Common myeloid progenitor, CD34-positive (primary cell): ENCODE data around the gene IL17REL.
A peak's percentile ranks its signal among the peaks of the same experiment; 100 is the strongest.

ENCODE experiments used
- CTCF ChIA-PET: fragments of 350-600 bp; sonication (Branson Sonifier 250); formaldehyde crosslinking; loops from one replicate; lab custom pipeline; 2021; ENCODE audit warnings: antibody characterized with exemption; lab: Charles Lee
- POLR2A ChIA-PET: fragments of 350-600 bp; sonication (Branson Sonifier 250); formaldehyde crosslinking; loops from one replicate; lab custom pipeline; 2021; ENCODE audit warnings: antibody characterized with exemption; lab: Charles Lee
- DNase-seq, 3 donors: peaks; one replicate each; pipeline versions ENCODE4 v3.0.0 to v3.0.0-alpha.2; 2013
- H3K27ac ChIP-seq, 2 experiments: 1 replicate in 1 of 2; 2 replicates in 1 of 2; pipeline ENCODE4 v1.7.0; 2013; ENCODE audit warnings: inconsistent platforms in 2 of 2, low read length in 2 of 2, mild to moderate bottlenecking in 2 of 2, low read depth in 1 of 2, moderate library complexity in 1 of 2; ENCODE audit not compliant: severe bottlenecking in 2 of 2, insufficient read depth in 1 of 2, poor library complexity in 1 of 2
- H3K27me3 ChIP-seq, 5 experiments: replicated peaks in 2 of 5; 1 replicate in 3 of 5; 2 replicates in 2 of 5; pipeline versions ENCODE4 v1.6.1 to v1.7.0; 2013; ENCODE audit warnings: low read length in 4 of 5, mild to moderate bottlenecking in 2 of 5, moderate library complexity in 2 of 5, inconsistent platforms in 1 of 5; ENCODE audit not compliant: insufficient read depth in 5 of 5, control insufficient read depth in 4 of 5
- H3K36me3 ChIP-seq, 4 experiments: 1 replicate in 2 of 4; 2 replicates in 2 of 4; pipeline versions ENCODE4 v1.6.1 to v1.7.0; 2013; ENCODE audit warnings: low read length in 3 of 4, control low read depth in 1 of 4, mild to moderate bottlenecking in 1 of 4; ENCODE audit not compliant: control insufficient read depth in 4 of 4, insufficient read depth in 4 of 4
- H3K4me1 ChIP-seq, 4 experiments: 1 replicate in 3 of 4; 2 replicates in 1 of 4; pipeline versions ENCODE4 v1.6.1 to v1.7.1; 2013; ENCODE audit warnings: low read length in 3 of 4, mild to moderate bottlenecking in 3 of 4, control low read depth in 1 of 4, inconsistent platforms in 1 of 4, moderate library complexity in 1 of 4; ENCODE audit not compliant: control insufficient read depth in 4 of 4, insufficient read depth in 4 of 4; ENCODE audit errors: control extremely low read depth in 1 of 4
- H3K4me3 ChIP-seq, 7 experiments: 1 replicate in 4 of 7; 2 replicates in 3 of 7; pipeline versions ENCODE4 v1.5.1 to v1.7.0; 2013; ENCODE audit warnings: mild to moderate bottlenecking in 7 of 7, low read length in 6 of 7, moderate library complexity in 6 of 7, inconsistent platforms in 2 of 7, low read depth in 2 of 7, control low read depth in 1 of 7; ENCODE audit not compliant: insufficient read depth in 4 of 7, control insufficient read depth in 1 of 7; ENCODE audit errors: extremely low read depth in 1 of 7
- H3K9me3 ChIP-seq, 5 experiments: 1 replicate in 4 of 5; 2 replicates in 1 of 5; pipeline versions ENCODE4 v1.6.1 to v1.7.1; 2013; ENCODE audit warnings: low read length in 4 of 5, mild to moderate bottlenecking in 2 of 5, inconsistent platforms in 1 of 5, low read depth in 1 of 5, moderate library complexity in 1 of 5; ENCODE audit not compliant: control insufficient read depth in 4 of 5, insufficient read depth in 2 of 5; ENCODE audit errors: control extremely low read depth in 1 of 5
- WGBS: methylation state at CpG from one replicate; pipeline ENCODE4 v1.1.5; 2013; ENCODE audit not compliant: insufficient coverage; 5-methylcytosine and 5-hydroxymethylcytosine counted together

The IL17REL gene

DNA sequence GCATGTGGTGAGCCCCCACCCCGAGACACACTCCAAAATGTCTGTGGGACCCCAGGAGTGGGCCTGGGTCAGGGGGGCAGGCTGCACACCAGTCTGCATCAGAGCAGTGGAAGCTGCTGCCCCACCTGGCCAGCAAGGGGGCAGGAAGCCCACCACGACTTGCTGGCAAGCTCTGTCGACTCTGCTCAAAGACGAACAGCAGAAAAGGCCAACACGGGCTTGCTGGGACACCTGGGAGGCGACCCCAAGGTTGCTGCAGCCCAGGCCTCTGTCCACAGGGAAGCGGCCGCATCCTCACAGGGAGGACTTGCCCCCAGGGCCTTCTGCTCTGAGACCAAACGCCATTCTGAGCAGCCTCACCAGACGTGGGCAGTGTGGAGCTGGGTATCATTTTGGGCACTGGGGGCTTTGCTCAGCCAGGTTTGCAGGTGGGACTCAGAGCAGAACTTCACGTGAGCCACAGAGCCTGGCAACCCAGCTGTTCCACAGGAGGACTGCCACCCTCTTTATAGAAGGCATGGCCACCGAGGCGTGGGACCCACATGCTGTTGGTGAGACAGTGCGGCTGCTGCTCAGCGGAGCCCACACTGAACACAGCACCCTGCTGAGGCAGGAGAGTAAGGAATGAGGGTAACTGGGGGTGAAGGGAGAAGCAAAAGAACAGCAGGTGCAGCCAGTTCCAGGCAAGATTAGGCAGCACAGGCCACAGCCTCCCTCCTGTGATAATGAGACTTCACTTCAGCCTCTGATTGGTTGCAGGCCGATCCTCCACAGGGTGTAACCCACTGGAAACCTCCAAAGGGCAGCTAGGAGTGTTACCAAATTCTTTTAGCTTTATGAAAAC is 11.0 kb downstream of the IL17REL start:
- Histone ChIP-seq H3K27me3 (peaks cover 0 to 21% (median 5%) of the 10 kb centered on the region in 5 experiments), H3K4me3 (no peak overlapping the region), H3K27ac (no peak overlapping the region), H3K4me1 (peaks cover 0 to 12% (median 10%) of the 10 kb centered on the region in 4 experiments), H3K36me3 (no peaks in the 10 kb centered on the region), H3K9me3 (no peaks in the 10 kb centered on the region)
- POLR2A ChIA-PET: no interaction called here
- CTCF ChIA-PET: interaction anchor here (1.0 to 1.8 kb wide), 3 partner anchors 11 to 19 kb away, joined by 3 to 7 read pairs (median 3); partner anchors contain the start of gene IL17REL
- WGBS: 96% methylated on average over 14 of the region's 16 CpGs
- no peak for DNase-seq

DNA sequence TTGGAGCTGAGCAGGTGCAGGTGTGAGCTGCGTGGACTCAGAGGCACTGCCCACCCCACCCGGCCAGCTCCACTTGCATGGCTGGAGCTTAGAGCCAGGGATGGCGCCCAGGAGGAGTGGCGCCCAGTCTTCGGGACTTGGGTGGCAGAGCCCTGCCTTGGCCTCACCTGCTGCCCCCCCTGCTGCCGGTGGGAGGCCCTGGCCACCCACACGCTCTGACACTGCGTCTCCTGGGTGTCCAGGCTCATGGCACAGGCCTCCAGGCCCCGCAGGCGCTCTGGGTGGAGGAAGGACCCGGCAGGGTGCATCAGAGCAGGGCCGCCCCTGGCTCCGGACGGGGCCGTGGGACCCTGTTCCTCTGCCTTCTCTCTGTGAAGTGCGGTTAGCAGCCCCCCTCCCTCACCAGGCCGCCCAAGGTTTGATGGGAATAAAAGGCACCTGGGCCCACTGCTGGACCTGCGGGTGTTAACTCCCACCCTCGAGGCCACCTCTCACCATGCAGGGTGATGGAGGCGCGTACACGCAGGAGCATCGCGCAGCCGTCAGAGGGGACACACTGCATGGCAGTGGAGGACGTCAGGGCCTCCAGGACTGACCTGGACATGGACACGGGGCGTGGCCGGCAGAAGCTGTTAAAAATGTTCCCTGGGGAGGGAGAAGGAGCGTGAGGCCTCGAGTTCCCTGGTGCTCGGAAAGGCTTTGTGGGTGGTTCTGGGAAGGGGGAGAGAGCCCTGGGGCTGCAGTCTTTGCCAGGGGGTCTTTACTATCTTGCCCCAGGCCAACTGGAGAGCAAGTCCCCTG is 11.8 kb downstream of the IL17REL start:
- Histone ChIP-seq H3K4me3 (no peak overlapping the region), H3K27ac (no peak overlapping the region), H3K4me1 (peaks cover 0 to 12% (median 10%) of the 10 kb centered on the region in 4 experiments), H3K36me3 (no peaks in the 10 kb centered on the region), H3K9me3 (no peaks in the 10 kb centered on the region), H3K27me3 (peaks cover 0 to 21% (median 5%) of the 10 kb centered on the region in 5 experiments)
- DNase-seq: no peak
- CTCF ChIA-PET: interaction anchor here (0.7 to 1.0 kb wide), 2 partner anchors 18 to 67 kb away, joined by 3 read pairs; no protein-coding TSS in a partner anchor
- POLR2A ChIA-PET: no interaction called here
- WGBS: 96% methylated on average over 30 of the region's 32 CpGs

DNA sequence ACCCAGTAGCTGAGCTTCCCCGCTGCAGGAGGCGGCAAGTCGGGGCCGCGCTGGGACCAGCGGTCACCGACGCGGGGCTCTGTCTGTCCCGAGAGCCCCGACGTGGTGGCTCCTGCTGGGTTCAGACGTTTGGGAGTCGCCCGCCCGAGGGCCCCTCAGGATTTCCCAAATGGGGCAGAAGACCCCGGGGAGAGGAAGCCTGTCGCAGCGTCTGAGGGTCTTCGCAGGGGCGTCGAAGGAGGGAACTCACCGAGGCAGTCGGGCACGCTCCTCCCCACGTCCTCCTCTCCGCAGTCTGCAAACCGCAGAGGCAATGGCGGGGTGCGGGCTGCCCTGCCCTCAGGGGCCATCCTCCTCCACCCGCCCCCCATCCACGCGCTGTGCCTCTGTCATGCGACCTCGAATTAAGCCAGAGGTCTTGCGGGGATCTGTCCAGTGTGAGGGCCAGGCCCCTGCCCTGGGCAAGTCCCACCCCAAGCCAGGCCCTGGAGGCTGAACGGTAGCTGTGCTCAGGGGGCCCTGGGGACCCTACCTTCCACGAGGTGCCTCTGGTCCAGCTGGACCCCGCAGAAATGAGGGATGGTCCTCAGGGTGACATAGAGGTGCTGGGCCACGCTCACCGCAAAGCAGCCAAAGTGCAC is 12.5 kb downstream of the IL17REL start:
- H3K4me3 ChIP-seq: peak overlapping the region in 3 of 7 experiments; percentile 19 to 55 (median 52)
- H3K4me1 ChIP-seq: peaks cover 0 to 12% (median 10%) of the 10 kb centered on the region in 4 experiments
- DNase-seq: no peak
- no peak overlapping the region for H3K27ac ChIP-seq
- POLR2A ChIA-PET: no interaction called here
- CTCF ChIA-PET: interaction anchor here (0.7 to 1.1 kb wide), 3 partner anchors 17 to 67 kb away, joined by 3 read pairs; no protein-coding TSS in a partner anchor
- no peaks in the 10 kb centered on the region for H3K36me3 ChIP-seq
- H3K9me3 ChIP-seq: no peaks in the 10 kb centered on the region
- peaks cover 0 to 21% (median 5%) of the 10 kb centered on the region in 5 experiments for H3K27me3 ChIP-seq
- whole genome bisulfite sequencing: 47% methylated on average over 38 of the region's 41 CpGs

DNA sequence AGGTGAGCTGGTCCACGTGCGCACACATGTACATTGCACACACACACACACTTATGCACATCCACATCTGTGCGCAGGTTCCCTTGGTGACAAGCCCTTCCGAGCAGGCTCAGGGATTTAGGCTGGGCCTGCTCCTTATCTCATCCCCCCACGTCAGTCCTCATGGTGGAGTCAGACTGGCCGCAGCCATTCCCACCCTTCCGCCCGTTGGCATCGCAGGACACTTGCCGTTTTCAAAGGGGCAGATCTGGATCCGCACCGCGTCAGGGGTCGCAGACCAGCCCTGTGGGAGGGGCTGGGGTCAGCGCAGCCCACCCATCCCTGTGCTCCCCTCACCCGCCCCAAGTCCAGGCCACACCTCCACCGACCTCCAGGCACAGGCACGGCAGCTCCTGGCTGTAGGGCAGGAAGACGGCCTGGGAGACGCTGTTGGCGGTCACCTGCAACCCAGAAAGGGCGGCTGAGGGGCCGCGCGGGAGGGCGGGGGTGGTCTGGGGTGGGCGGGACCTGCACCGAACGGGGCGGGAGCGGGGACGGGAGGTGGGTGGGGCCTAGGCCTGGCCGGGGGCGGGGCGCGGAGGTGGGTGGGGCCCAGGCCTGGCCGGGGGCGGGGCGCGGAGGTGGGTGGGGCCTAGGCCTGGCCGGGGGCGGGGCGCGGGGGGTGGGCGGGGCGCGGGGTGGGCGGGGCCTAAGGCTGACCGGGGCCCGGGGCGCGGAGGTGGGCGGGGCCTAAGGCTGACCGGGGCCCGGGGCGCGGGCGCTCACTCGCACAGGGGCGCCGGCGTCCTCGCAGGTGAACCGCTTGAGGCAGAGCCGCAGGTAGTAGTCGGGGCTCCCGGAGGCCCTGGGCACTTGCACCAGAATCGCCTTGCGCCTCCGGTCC is 13.3 kb downstream of the IL17REL start:
- no peaks in the 10 kb centered on the region for H3K36me3 ChIP-seq
- H3K9me3 ChIP-seq: no peaks in the 10 kb centered on the region
- peaks cover 0 to 21% (median 5%) of the 10 kb centered on the region in 5 experiments for H3K27me3 ChIP-seq
- no peak overlapping the region for H3K27ac ChIP-seq
- ChIA-PET CTCF (interaction anchor here (1.1 kb wide), 1 partner anchor 28 kb away, joined by 3 read pairs; no protein-coding TSS in a partner anchor), POLR2A (interaction anchor here (0.6 kb wide), 1 partner anchor 151 kb away, joined by 3 read pairs; no protein-coding TSS in a partner anchor)
- 31% methylated on average over 26 of the region's 70 CpGs for WGBS
- DNase-seq: peak in 2 of 3 donors; percentile 24 to 36
- peak overlapping the region in 5 of 7 experiments; percentile 19 to 55 (median 33) for H3K4me3 ChIP-seq
- peaks cover 0 to 12% (median 10%) of the 10 kb centered on the region in 4 experiments for H3K4me1 ChIP-seq

DNA sequence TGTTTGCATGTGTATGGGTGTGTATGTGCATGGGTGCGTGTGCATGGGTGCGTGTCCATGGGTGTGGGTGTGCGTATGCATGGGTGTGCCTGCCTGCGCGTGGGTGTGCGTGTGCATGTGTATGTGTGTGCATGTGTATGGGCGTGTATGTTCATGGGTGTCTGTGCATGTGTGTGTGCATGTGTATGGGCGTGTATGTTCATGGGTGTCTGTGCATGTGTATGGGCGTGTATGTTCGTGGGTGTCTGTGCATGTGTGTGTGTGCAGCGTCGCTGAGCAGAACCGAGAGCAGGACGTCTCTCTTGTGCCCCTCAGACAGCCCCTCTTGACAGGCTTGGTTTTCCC is 13.9 kb downstream of the IL17REL start:
- Histone ChIP-seq H3K9me3 (no peaks in the 10 kb centered on the region), H3K4me3 (no peak overlapping the region), H3K36me3 (no peaks in the 10 kb centered on the region), H3K27ac (no peak overlapping the region), H3K4me1 (peaks cover 0 to 12% (median 10%) of the 10 kb centered on the region in 4 experiments), H3K27me3 (peaks cover 0 to 21% (median 5%) of the 10 kb centered on the region in 5 experiments)
- ChIA-PET POLR2A (interaction anchor here (0.6 kb wide), 1 partner anchor 152 kb away, joined by 3 read pairs; no protein-coding TSS in a partner anchor), CTCF (interaction anchor here (1.0 to 1.1 kb wide), 2 partner anchors 14 to 29 kb away, joined by 3 read pairs; no protein-coding TSS in a partner anchor)
- WGBS: 98% methylated on average over 8 of the region's 14 CpGs
- DNase-seq: no peak
